ENCODE data around the gene ZNF385A. TPM values are rescaled to one million over a fixed set of nuclear protein-coding genes. Genes with fewer than 3 reads are reported as not detected.

The ZNF385A gene
- total RNA-seq, 4 donors from 2014 or later, result 1.9 to 17.5 (median 5.7) TPM

- Histone ChIP-seq H3K27me3 (no peaks in the 10 kb centered on the region), H3K9me3 (no peaks in the 10 kb centered on the region), H3K36me3 (peaks cover 0 to 28% (median 12%) of the 10 kb centered on the region in 4 donors), H3K27ac (peak overlapping the region in 3 of 4 donors; percentile 0 to 42 (median 22)), H3K4me3 (no peak overlapping the region), H3K4me1 (peaks cover 5 to 13% (median 8%) of the 10 kb centered on the region in 4 donors)
- no peak for DNase-seq
- 41 to 55% methylated on average over 3 of the region's 3 CpGs for WGBS, 2 donors (ENCODE audit: low coverage in 1 of 2)
- intact Hi-C loops (cut with DNase I; ENCODE audit: low total_unique reads), result no loop called here
- in situ Hi-C loops (cut with MboI; ENCODE audit: low pct_ligation_motif_present in 1 of 4, low pct_unique_long_range_greater_than_20kb in 1 of 4, low sequenced_read_pairs in 3 of 4), result no loop called here
- TF ChIP-seq POLR2AphosphoS5 (IDR thresholded peaks at IDR 0.05), result no peak
- no peak for TF ChIP-seq EP300 (IDR thresholded peaks at IDR 0.05; ENCODE audit: low read depth)
- TF ChIP-seq, protein P1, sequence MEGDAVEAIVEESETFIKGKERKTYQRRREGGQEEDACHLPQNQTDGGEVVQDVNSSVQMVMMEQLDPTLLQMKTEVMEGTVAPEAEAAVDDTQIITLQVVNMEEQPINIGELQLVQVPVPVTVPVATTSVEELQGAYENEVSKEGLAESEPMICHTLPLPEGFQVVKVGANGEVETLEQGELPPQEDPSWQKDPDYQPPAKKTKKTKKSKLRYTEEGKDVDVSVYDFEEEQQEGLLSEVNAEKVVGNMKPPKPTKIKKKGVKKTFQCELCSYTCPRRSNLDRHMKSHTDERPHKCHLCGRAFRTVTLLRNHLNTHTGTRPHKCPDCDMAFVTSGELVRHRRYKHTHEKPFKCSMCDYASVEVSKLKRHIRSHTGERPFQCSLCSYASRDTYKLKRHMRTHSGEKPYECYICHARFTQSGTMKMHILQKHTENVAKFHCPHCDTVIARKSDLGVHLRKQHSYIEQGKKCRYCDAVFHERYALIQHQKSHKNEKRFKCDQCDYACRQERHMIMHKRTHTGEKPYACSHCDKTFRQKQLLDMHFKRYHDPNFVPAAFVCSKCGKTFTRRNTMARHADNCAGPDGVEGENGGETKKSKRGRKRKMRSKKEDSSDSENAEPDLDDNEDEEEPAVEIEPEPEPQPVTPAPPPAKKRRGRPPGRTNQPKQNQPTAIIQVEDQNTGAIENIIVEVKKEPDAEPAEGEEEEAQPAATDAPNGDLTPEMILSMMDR (IDR thresholded peaks at IDR 0.05), result no peak
- TF ChIP-seq POLR2A (IDR thresholded peaks at IDR 0.05), result no peak
Measured at GRCh38 chr12:54393743-54394142, 9.2 kb upstream of the ZNF385A start.

DNA sequence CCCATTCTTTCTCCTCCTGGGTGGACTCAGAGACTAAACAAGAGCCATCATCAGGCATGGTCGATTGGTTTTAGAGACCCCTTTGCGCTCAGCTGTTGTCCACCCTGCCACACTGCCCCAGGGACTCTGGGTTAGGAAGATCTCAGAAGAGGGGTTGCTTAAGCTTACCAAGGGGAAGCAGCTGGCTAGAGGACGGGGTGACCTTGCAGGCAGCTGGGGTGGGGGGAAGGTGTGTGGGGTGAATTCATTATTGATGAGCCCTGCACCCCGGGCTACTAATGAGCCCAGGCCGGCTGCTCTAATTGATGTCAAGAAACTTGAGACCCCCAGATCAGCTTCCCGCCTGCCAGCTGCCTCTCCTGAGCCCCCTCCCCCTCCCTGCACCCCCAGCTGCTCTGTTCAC lies 8.7 kb upstream of the ZNF385A start:
- 68% methylated on average over 6 of the region's 6 CpGs; no CpG with 5 or more reads in 1 of the 2 donors for WGBS, 2 donors (ENCODE audit: low coverage in 1 of 2)
- H3K27me3 ChIP-seq, result no peaks in the 10 kb centered on the region
- TF ChIP-seq POLR2A (IDR thresholded peaks at IDR 0.05), result no peak
- TF ChIP-seq, protein P1 (IDR thresholded peaks at IDR 0.05), result no peak
- TF ChIP-seq POLR2AphosphoS5 (IDR thresholded peaks at IDR 0.05), result no peak
- TF ChIP-seq EP300 (IDR thresholded peaks at IDR 0.05; ENCODE audit: low read depth), result no peak
- no peak for DNase-seq
- peak overlapping the region in 1 of 4 donors; percentile 42 for H3K27ac ChIP-seq
- H3K36me3 ChIP-seq, result peaks cover 0 to 23% (median 9%) of the 10 kb centered on the region in 4 donors
- intact Hi-C loops (cut with DNase I; ENCODE audit: low total_unique reads) (no loop called here), in situ Hi-C loops (cut with MboI; ENCODE audit: low pct_ligation_motif_present in 1 of 4, low pct_unique_long_range_greater_than_20kb in 1 of 4, low sequenced_read_pairs in 3 of 4) (no loop called here)
- H3K9me3 ChIP-seq, result no peaks in the 10 kb centered on the region
- H3K4me1 ChIP-seq, result peaks cover 5 to 15% (median 8%) of the 10 kb centered on the region in 4 donors
- no peak overlapping the region for H3K4me3 ChIP-seq

DNA sequence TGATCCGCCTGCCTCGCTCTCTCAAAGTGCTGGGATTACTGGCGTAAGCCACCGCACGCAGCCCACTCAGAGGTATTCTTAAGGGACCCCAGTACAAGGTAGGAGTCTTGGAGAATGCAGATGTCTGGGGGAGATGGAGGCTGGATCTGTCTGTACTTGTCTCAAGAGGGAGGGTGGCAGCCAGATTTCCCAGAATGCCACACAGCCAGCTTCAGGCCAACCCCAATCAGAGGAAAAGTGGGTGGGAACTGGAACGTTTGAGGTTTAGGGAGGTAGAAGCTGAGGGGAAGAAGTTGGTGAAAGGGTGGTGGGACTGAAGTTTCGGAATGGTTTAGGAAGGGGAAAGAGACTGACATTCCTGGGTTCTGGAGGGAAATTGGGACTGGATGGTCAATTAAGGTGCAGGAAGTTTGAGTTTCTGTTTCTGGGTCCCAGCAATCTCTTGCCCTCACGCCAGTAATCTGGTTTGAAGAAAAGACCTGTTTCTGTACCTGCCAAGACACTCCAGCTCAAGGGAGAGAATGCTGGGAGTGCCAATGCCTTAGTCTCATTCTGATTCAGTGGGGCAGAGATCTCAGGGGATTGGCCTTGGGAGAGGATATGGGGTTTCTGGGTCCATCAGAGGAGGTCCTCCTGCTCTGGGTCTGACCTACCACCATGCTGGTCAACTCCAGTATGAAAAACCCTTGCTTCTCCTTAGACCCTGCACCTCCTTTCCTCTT lies 8.1 kb upstream of the ZNF385A start:
- H3K36me3 ChIP-seq, result peaks cover 0 to 18% (median 7%) of the 10 kb centered on the region in 4 donors
- WGBS, 2 donors (ENCODE audit: low coverage in 1 of 2), result 53 to 84% methylated on average over 3 to 8 of the region's 8 CpGs
- intact Hi-C loops (cut with DNase I; ENCODE audit: low total_unique reads), result no loop called here
- peaks cover 5 to 18% (median 8%) of the 10 kb centered on the region in 4 donors for H3K4me1 ChIP-seq
- no peaks in the 10 kb centered on the region for H3K9me3 ChIP-seq
- TF ChIP-seq, protein P1 (IDR thresholded peaks at IDR 0.05), result no peak
- TF ChIP-seq POLR2AphosphoS5 (IDR thresholded peaks at IDR 0.05) (no peak), POLR2A (IDR thresholded peaks at IDR 0.05) (no peak), EP300 (IDR thresholded peaks at IDR 0.05; ENCODE audit: low read depth) (no peak)
- H3K27me3 ChIP-seq, result no peaks in the 10 kb centered on the region
- no peak for DNase-seq
- H3K4me3 ChIP-seq, result no peak overlapping the region
- peak overlapping the region in 1 of 4 donors; percentile 42 for H3K27ac ChIP-seq
- in situ Hi-C loops (cut with MboI; ENCODE audit: low pct_ligation_motif_present in 1 of 4, low pct_unique_long_range_greater_than_20kb in 1 of 4, low sequenced_read_pairs in 3 of 4), result no loop called here

DNA sequence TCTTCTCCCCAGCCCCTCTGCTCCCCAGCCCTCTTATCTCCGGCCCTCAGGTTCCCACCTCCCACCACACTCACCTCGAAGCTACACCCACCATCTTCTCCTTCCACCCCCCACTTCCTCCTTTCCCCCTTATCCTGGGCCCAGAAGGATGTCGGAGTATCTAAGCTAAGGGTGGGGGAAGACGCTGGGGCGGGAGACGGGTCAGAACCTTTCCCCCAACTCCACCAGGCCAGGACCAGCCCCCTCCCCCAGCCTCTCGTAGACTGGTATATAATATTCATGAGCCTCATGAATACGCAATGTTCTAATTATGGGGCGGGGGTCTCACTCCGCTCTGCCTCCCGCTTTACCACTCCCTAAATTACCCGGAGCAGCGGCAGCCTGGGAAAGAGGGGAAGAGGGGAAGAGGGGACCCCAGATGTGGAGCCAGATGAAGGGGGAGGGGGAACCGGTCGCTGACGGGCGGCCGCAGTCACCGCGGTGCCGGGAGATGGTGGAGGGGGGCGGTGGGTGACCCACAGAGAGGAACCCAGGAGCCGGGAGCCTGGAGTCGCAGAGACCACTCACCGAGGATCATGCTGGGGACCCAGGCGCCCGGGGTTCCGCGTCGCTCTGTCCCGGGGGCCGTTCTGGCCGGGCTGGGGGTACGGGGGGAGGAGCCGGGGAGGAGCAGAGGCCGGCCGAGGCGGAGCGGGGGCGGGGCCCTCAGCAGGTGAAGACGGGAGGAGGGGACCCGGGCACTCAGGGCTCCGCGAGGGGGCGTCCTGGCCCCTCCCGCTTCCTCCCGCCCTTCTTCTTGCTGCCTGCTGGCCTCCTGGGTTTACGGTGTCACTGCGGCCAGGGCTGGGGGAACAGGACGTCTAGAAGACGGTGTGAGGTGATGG lies 6.4 kb upstream of the ZNF385A start:
- H3K4me3 ChIP-seq, result peak overlapping the region; percentile 21 to 46 (median 33)
- H3K36me3 ChIP-seq, result peaks cover 0 to 5% (median 2%) of the 10 kb centered on the region in 4 donors
- peak overlapping the region; percentile 22 to 53 (median 36) for H3K27ac ChIP-seq
- no peaks in the 10 kb centered on the region for H3K9me3 ChIP-seq
- H3K27me3 ChIP-seq, result no peaks in the 10 kb centered on the region
- peaks cover 5 to 19% (median 8%) of the 10 kb centered on the region in 4 donors for H3K4me1 ChIP-seq
- DNase-seq, result peak; percentile 69
- 18 to 30% methylated on average over 8 to 51 of the region's 51 CpGs for WGBS, 2 donors (ENCODE audit: low coverage in 1 of 2)
- TF ChIP-seq, protein P1 (IDR thresholded peaks at IDR 0.05), result no peak
- TF ChIP-seq POLR2AphosphoS5 (IDR thresholded peaks at IDR 0.05) (no peak), EP300 (IDR thresholded peaks at IDR 0.05; ENCODE audit: low read depth) (no peak), POLR2A (IDR thresholded peaks at IDR 0.05) (no peak)
- intact Hi-C loops (cut with DNase I; ENCODE audit: low total_unique reads) (no loop called here), in situ Hi-C loops (cut with MboI; ENCODE audit: low pct_ligation_motif_present in 1 of 4, low pct_unique_long_range_greater_than_20kb in 1 of 4, low sequenced_read_pairs in 3 of 4) (no loop called here)
